GM10847 (cell line): ENCODE results near the gene DOHH.

Source experiments
- POLR2A ChIP-seq: IDR thresholded peaks from 2 replicates; pipeline ENCODE4 v1.6.1; 2011; ENCODE audit not compliant: insufficient read length; ENCODE audit errors: extremely low read depth

The DOHH gene

GRCh38 chr19:3496392-3497273, 3.8 kb downstream of the DOHH start:
- TF ChIP-seq POLR2A: no peak

- TF ChIP-seq POLR2A: no peak
Observed at GRCh38 chr19:3494559-3494958, 5.9 kb downstream of the DOHH start.

GRCh38 chr19:3494051-3494450, 6.4 kb downstream of the DOHH start:
- TF ChIP-seq POLR2A: no peak

- no peak for TF ChIP-seq POLR2A
Observed at GRCh38 chr19:3493651-3494050, 6.8 kb downstream of the DOHH start.

- no peak for TF ChIP-seq POLR2A
Observed at GRCh38 chr19:3492919-3493318, 7.6 kb downstream of the DOHH start.

GRCh38 chr19:3492131-3492839, 8.2 kb downstream of the DOHH start:
- no peak for TF ChIP-seq POLR2A

- no peak for TF ChIP-seq POLR2A
Observed at GRCh38 chr19:3491396-3492119, 8.9 kb downstream of the DOHH start.

- TF ChIP-seq POLR2A: no peak
Observed at GRCh38 chr19:3483226-3483628, 17.2 kb downstream of the DOHH start, which contains the start of gene SMIM44. Gene SMIM44 (minus strand): TSS chr19:3483441. CDS start chr19:3483403, 38 bp downstream.

- no peak for TF ChIP-seq POLR2A
Observed at GRCh38 chr19:3482507-3483225, 17.8 kb downstream of the DOHH start.

- no peak for TF ChIP-seq POLR2A
Observed at GRCh38 chr19:3481241-3482090, 19.0 kb downstream of the DOHH start.

GRCh38 chr19:3480383-3481091, 19.9 kb downstream of the DOHH start, which contains the start of gene SMIM24:
Gene SMIM24 (minus strand): TSS chr19:3480525. CDS start chr19:3480463, 62 bp downstream.
- TF ChIP-seq POLR2A: no peak

GRCh38 chr19:3479834-3480215, 20.6 kb downstream of the DOHH start:
- no peak for TF ChIP-seq POLR2A

GRCh38 chr19:3479177-3479833, 21.2 kb downstream of the DOHH start:
- no peak for TF ChIP-seq POLR2A
